SK-N-SH treated with all-trans-retinoic acid at 6 μM for 48 hours (cell line): Measurements from ENCODE around the gene ROBO1.

Experiments used
- ARNTL ChIP-seq: fragments of 450-650 bp; formaldehyde crosslinking; IDR thresholded peaks from 2 replicates; pipeline ENCODE4 v1.5.0; 2020; ENCODE audit warnings: low read depth, mild to moderate bottlenecking, moderate library complexity, borderline replicate concordance
- BACH2 ChIP-seq: fragments of 250-450 bp; sonication (Bioruptor Pico); IDR thresholded peaks from 2 replicates; pipeline ENCODE4 v1.9.0; 2021; ENCODE audit warnings: mild to moderate bottlenecking, borderline replicate concordance
- GLIS3 ChIP-seq: fragments of 250-450 bp; sonication (Bioruptor Pico); IDR thresholded peaks from 2 replicates; pipeline ENCODE4 v1.5.0; 2020; ENCODE audit warnings: mild to moderate bottlenecking, moderate library complexity
- PATZ1 ChIP-seq: fragments of 250-450 bp; sonication (Bioruptor Pico); IDR thresholded peaks from 2 replicates; pipeline ENCODE4 v1.8.0; 2020; ENCODE audit warnings: mild to moderate bottlenecking, moderate library complexity, borderline replicate concordance
- RARB ChIP-seq: fragments of 250-450 bp; sonication (Bioruptor Pico); IDR thresholded peaks from 2 replicates; pipeline ENCODE4 v1.8.0; 2021; ENCODE audit warnings: mild to moderate bottlenecking, moderate library complexity
- SNAI2 ChIP-seq: fragments of 250-450 bp; sonication (Bioruptor Pico); IDR thresholded peaks from 2 replicates; pipeline ENCODE4 v1.5.0; 2020; ENCODE audit warnings: mild to moderate bottlenecking, moderate library complexity
- TCF4 ChIP-seq: fragments of 250-450 bp; sonication (Bioruptor Pico); IDR thresholded peaks from 2 replicates; pipeline ENCODE4 v1.8.0; 2021; ENCODE audit warnings: mild to moderate bottlenecking, moderate library complexity, borderline replicate concordance
- ZFP3 ChIP-seq: fragments of 250-450 bp; sonication (Bioruptor Pico); IDR thresholded peaks from 2 replicates; pipeline ENCODE4 v1.5.0; 2020; ENCODE audit warnings: mild to moderate bottlenecking, moderate library complexity
- ZFP30 ChIP-seq: fragments of 450-650 bp; formaldehyde crosslinking; IDR thresholded peaks from 2 replicates; pipeline ENCODE4 v1.5.0; 2022; ENCODE audit warnings: mild to moderate bottlenecking, moderate library complexity
- ZNF8 ChIP-seq: fragments of 450-650 bp; formaldehyde crosslinking; IDR thresholded peaks from 2 replicates; pipeline ENCODE4 v1.5.0; 2020; ENCODE audit warnings: mild to moderate bottlenecking, moderate library complexity
- TF ChIP-seq, protein P1 (sequence below): fragments of 250-450 bp; sonication (Bioruptor Pico); IDR thresholded peaks from 2 replicates; pipeline ENCODE4 v1.5.1; 2020; ENCODE audit warnings: low read depth, mild to moderate bottlenecking, moderate library complexity

GRCh38 chr3:79109754-79110153 is 658.0 kb downstream of the ROBO1 start:
- no peak for TF ChIP-seq ZFP30
- no peak for TF ChIP-seq RARB (CRISPR knock-in tag)
- TF ChIP-seq, protein P1, sequence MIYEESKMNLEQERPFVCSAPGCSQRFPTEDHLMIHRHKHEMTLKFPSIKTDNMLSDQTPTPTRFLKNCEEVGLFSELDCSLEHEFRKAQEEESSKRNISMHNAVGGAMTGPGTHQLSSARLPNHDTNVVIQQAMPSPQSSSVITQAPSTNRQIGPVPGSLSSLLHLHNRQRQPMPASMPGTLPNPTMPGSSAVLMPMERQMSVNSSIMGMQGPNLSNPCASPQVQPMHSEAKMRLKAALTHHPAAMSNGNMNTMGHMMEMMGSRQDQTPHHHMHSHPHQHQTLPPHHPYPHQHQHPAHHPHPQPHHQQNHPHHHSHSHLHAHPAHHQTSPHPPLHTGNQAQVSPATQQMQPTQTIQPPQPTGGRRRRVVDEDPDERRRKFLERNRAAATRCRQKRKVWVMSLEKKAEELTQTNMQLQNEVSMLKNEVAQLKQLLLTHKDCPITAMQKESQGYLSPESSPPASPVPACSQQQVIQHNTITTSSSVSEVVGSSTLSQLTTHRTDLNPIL: no peak
- TF ChIP-seq TCF4: no peak
- TF ChIP-seq GLIS3 (CRISPR knock-in tag): no peak
- TF ChIP-seq PATZ1 (CRISPR knock-in tag): no peak
- no peak for TF ChIP-seq SNAI2 (CRISPR knock-in tag)
- no peak for TF ChIP-seq ARNTL (CRISPR knock-in tag)
- no peak for TF ChIP-seq ZFP3 (CRISPR knock-in tag)
- no peak for TF ChIP-seq ZNF8 (CRISPR knock-in tag)
- no peak for TF ChIP-seq BACH2
